HepG2 (cell line): Measurements from ENCODE around the gene CSNK1A1.

ENCODE experiments used
- ATAD3A ChIP-seq: sonication (generic); formaldehyde crosslinking; IDR thresholded peaks from 2 replicates; pipeline ENCODE4 v1.4.0; 2020; ENCODE audit warnings: missing genetic modification reagents
- ESRRA ChIP-seq: sonication (generic); formaldehyde crosslinking; IDR thresholded peaks from 2 replicates; pipeline ENCODE4 v1.5.1; 2020; ENCODE audit warnings: mild to moderate bottlenecking, low read depth, missing genetic modification reagents
- NFE2L2 ChIP-seq: fragments of 150-350 bp; IDR thresholded peaks from 2 replicates; pipeline ENCODE4 v1.6.1; 2014; ENCODE audit warnings: low read length
- RFXAP ChIP-seq: sonication (generic); formaldehyde crosslinking; IDR thresholded peaks from 2 replicates; pipeline ENCODE4 v1.4.0; 2020; ENCODE audit warnings: missing genetic modification reagents, borderline replicate concordance
- SMC3 ChIP-seq: IDR thresholded peaks from 2 replicates; pipeline ENCODE4 v1.6.1; 2011; ENCODE audit warnings: low read length, improper control_type of control experiment
- TCF7L2 ChIP-seq: IDR thresholded peaks from 2 replicates; pipeline ENCODE4 v1.6.1; 2011; ENCODE audit warnings: mild to moderate bottlenecking, low read depth, low read length, moderate library complexity
- ZBTB21 ChIP-seq: sonication (generic); formaldehyde crosslinking; IDR thresholded peaks from 2 replicates; pipeline ENCODE4 v1.4.0; 2020; ENCODE audit warnings: missing genetic modification reagents
- ZFP62 ChIP-seq: sonication (generic); formaldehyde crosslinking; IDR thresholded peaks from 2 replicates; pipeline ENCODE4 v1.4.0; 2020; ENCODE audit warnings: missing genetic modification reagents
- ZNF180 ChIP-seq: sonication (generic); formaldehyde crosslinking; IDR thresholded peaks from 2 replicates; pipeline ENCODE4 v1.4.0; 2020; ENCODE audit warnings: low read depth, missing genetic modification reagents, borderline replicate concordance
- ZNF24 ChIP-seq: fragments of 450-650 bp; IDR thresholded peaks from 2 replicates; pipeline ENCODE4 v1.6.1; 2017; ENCODE audit warnings: antibody characterized with exemption, mild to moderate bottlenecking
- TF ChIP-seq, protein P1 (sequence below): sonication (generic); formaldehyde crosslinking; IDR thresholded peaks from 2 replicates; pipeline ENCODE4 v1.5.0; 2020; ENCODE audit warnings: mild to moderate bottlenecking, missing genetic modification reagents, moderate library complexity
- TF ChIP-seq, protein P2 (sequence below): sonication (generic); formaldehyde crosslinking; IDR thresholded peaks from 2 replicates; pipeline ENCODE4 v1.4.0; 2020; ENCODE audit warnings: low read depth, missing genetic modification reagents
- TF ChIP-seq, protein P3 (sequence below), 2 experiments: sonication (generic) in 1 of 2; formaldehyde crosslinking in 1 of 2; IDR thresholded peaks; 2 replicates each; pipeline versions ENCODE4 v1.5.1 to v1.6.1; 2011 to 2020; ENCODE audit warnings: borderline replicate concordance in 1 of 2, low read depth in 1 of 2, low read length in 1 of 2, mild to moderate bottlenecking in 1 of 2, missing genetic modification reagents in 1 of 2, moderate library complexity in 1 of 2

DNA sequence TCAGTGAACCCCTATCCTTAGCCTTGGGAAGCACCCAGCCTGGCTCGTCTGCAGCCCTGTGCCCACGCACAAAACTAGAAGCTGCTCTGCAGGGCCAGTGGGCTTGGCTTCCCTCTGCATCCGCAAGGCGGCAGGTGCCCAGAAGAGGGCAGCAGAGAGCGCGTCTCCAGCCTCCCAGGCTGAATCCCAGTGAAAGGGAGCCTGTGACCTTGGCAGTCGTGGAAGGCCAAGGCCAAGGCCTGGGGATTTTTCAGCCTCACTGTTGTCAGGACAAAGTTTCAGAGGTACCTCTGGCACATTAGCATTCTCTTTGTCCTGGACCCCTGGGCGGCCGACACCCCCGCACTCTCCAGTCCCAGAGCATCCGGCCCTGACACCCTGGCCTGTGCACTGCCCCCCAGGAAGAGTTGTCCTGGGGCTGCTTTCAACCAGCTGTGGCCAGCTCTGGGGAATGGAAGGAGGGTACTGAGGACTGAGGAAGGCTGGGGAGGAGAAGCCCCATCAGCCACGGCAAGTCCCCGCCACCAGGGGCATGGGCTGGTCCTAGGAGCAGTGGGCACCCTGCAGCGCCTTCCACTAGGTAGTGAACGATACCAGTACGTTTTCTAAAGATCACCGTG lies 108.6 kb downstream of the CSNK1A1 start:
- TF ChIP-seq, protein P1, sequence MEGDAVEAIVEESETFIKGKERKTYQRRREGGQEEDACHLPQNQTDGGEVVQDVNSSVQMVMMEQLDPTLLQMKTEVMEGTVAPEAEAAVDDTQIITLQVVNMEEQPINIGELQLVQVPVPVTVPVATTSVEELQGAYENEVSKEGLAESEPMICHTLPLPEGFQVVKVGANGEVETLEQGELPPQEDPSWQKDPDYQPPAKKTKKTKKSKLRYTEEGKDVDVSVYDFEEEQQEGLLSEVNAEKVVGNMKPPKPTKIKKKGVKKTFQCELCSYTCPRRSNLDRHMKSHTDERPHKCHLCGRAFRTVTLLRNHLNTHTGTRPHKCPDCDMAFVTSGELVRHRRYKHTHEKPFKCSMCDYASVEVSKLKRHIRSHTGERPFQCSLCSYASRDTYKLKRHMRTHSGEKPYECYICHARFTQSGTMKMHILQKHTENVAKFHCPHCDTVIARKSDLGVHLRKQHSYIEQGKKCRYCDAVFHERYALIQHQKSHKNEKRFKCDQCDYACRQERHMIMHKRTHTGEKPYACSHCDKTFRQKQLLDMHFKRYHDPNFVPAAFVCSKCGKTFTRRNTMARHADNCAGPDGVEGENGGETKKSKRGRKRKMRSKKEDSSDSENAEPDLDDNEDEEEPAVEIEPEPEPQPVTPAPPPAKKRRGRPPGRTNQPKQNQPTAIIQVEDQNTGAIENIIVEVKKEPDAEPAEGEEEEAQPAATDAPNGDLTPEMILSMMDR (CRISPR knock-in tag) = peak; percentile 94
- TF ChIP-seq ZBTB21 (CRISPR knock-in tag) (no peak), ZFP62 (no peak), ESRRA (CRISPR knock-in tag) (peak; percentile 87), TCF7L2 (no peak), SMC3 (peak; percentile 72), NFE2L2 (no peak), ZNF180 (CRISPR knock-in tag) (no peak), RFXAP (CRISPR knock-in tag) (no peak), ATAD3A (CRISPR knock-in tag) (no peak), ZNF24 (no peak)
- TF ChIP-seq, protein P2, sequence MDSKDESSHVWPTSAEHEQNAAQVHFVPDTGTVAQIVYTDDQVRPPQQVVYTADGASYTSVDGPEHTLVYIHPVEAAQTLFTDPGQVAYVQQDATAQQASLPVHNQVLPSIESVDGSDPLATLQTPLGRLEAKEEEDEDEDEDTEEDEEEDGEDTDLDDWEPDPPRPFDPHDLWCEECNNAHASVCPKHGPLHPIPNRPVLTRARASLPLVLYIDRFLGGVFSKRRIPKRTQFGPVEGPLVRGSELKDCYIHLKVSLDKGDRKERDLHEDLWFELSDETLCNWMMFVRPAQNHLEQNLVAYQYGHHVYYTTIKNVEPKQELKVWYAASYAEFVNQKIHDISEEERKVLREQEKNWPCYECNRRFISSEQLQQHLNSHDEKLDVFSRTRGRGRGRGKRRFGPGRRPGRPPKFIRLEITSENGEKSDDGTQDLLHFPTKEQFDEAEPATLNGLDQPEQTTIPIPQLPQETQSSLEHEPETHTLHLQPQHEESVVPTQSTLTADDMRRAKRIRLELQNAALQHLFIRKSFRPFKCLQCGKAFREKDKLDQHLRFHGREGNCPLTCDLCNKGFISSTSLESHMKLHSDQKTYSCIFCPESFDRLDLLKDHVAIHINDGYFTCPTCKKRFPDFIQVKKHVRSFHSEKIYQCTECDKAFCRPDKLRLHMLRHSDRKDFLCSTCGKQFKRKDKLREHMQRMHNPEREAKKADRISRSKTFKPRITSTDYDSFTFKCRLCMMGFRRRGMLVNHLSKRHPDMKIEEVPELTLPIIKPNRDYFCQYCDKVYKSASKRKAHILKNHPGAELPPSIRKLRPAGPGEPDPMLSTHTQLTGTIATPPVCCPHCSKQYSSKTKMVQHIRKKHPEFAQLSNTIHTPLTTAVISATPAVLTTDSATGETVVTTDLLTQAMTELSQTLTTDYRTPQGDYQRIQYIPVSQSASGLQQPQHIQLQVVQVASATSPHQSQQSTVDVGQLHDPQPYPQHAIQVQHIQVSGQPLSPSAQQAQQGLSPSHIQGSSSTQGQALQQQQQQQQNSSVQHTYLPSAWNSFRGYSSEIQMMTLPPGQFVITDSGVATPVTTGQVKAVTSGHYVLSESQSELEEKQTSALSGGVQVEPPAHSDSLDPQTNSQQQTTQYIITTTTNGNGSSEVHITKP = 0 out of 2 replicates have a peak, but pooled peaks have one; percentile 17
- TF ChIP-seq, protein P3, sequence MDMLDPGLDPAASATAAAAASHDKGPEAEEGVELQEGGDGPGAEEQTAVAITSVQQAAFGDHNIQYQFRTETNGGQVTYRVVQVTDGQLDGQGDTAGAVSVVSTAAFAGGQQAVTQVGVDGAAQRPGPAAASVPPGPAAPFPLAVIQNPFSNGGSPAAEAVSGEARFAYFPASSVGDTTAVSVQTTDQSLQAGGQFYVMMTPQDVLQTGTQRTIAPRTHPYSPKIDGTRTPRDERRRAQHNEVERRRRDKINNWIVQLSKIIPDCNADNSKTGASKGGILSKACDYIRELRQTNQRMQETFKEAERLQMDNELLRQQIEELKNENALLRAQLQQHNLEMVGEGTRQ (IDR thresholded peaks at IDR 0.05; ENCODE audit: low read depth, low read length) = no peak
- TF ChIP-seq, protein P3 (CRISPR knock-in tag; IDR thresholded peaks at IDR 0.05; ENCODE audit: borderline replicate concordance) = no peak
